NCI-H187 (cell line): ENCODE measurements around the gene LHFPL4.
A peak's percentile ranks its signal among the peaks of the same experiment; 100 is the strongest.
"Not testable (repeated sequence)": the region's sequence is repeated elsewhere in the genome, so short reads cannot be mapped to it uniquely, and the experiment has no call there.

ENCODE experiments used
- DNase-seq, 2 experiments: peaks; one replicate each; lab custom pipeline; 2025; lab: John Stamatoyannopoulos, UW

LHFPL4 gene

GRCh38 chr3:9553021-9553947 is at the start of gene LHFPL4:
Gene LHFPL4, minus strand, starts transcription at chr3:9553822. Its CDS starts 1,143 bp downstream, at chr3:9552679.
- peak in 1 of 2 experiments; percentile 1 for DNase-seq

GRCh38 chr3:9602620-9603019 is 49.0 kb upstream of the LHFPL4 start:
- no peak for DNase-seq

- not testable (repeated sequence) for DNase-seq
Measured at GRCh38 chr3:9601006-9601581, 47.5 kb upstream of the LHFPL4 start.

GRCh38 chr3:9600597-9600996 is 47.0 kb upstream of the LHFPL4 start:
- no peak for DNase-seq

- no peak for DNase-seq
Measured at GRCh38 chr3:9598783-9599387, 45.3 kb upstream of the LHFPL4 start.

GRCh38 chr3:9595877-9596276 is 42.3 kb upstream of the LHFPL4 start:
- DNase-seq = no peak

GRCh38 chr3:9591781-9592180 is 38.2 kb upstream of the LHFPL4 start:
- not testable (repeated sequence) for DNase-seq

- no peak for DNase-seq
Measured at GRCh38 chr3:9590282-9590791, 36.7 kb upstream of the LHFPL4 start.

- DNase-seq = no peak
Measured at GRCh38 chr3:9583792-9584191, 30.2 kb upstream of the LHFPL4 start.

GRCh38 chr3:9583371-9583770 is 29.7 kb upstream of the LHFPL4 start:
- no peak for DNase-seq

GRCh38 chr3:9582332-9582731 is 28.7 kb upstream of the LHFPL4 start:
- no peak for DNase-seq

- DNase-seq = no peak
Measured at GRCh38 chr3:9581742-9582141, 28.1 kb upstream of the LHFPL4 start.

GRCh38 chr3:9569054-9569453 is 15.4 kb upstream of the LHFPL4 start:
- no peak for DNase-seq

- no peak for DNase-seq
Measured at GRCh38 chr3:9565316-9565715, 11.7 kb upstream of the LHFPL4 start.

GRCh38 chr3:9563851-9564250 is 10.2 kb upstream of the LHFPL4 start:
- no peak for DNase-seq

GRCh38 chr3:9560056-9560455 is 6.4 kb upstream of the LHFPL4 start:
- not testable (repeated sequence) for DNase-seq

GRCh38 chr3:9553948-9554513 is 409 bp upstream of the LHFPL4 start:
- no peak for DNase-seq

- no peak for DNase-seq
Measured at GRCh38 chr3:9552252-9552999, 1.2 kb downstream of the LHFPL4 start.

GRCh38 chr3:9550999-9551398 is 2.6 kb downstream of the LHFPL4 start:
- DNase-seq = no peak

GRCh38 chr3:9549600-9549999 is 4.0 kb downstream of the LHFPL4 start:
- DNase-seq = no peak

GRCh38 chr3:9548991-9549390 is 4.6 kb downstream of the LHFPL4 start:
- no peak for DNase-seq

GRCh38 chr3:9542182-9542581 is 11.4 kb downstream of the LHFPL4 start:
- no peak for DNase-seq
